GM12864 (cell line): ENCODE measurements around the gene TSPAN15.

Experiments
- DNase-seq: peaks from one replicate; pipeline ENCODE4 v3.0.0-alpha.2; 2011; ENCODE audit warnings: low read depth
- H3K4me3 ChIP-seq: 2 replicates; pipeline ENCODE4 v1.5.1; 2011; ENCODE audit warnings: mild to moderate bottlenecking, low read depth, low read length, control low read depth
- TF ChIP-seq, protein P1 (sequence below): IDR thresholded peaks from 2 replicates; pipeline ENCODE4 v1.5.1; 2011; ENCODE audit warnings: low read depth, mild to moderate bottlenecking, moderate library complexity, low read length, control low read depth, inconsistent platforms; ENCODE audit errors: missing control alignments

The TSPAN15 gene

DNA sequence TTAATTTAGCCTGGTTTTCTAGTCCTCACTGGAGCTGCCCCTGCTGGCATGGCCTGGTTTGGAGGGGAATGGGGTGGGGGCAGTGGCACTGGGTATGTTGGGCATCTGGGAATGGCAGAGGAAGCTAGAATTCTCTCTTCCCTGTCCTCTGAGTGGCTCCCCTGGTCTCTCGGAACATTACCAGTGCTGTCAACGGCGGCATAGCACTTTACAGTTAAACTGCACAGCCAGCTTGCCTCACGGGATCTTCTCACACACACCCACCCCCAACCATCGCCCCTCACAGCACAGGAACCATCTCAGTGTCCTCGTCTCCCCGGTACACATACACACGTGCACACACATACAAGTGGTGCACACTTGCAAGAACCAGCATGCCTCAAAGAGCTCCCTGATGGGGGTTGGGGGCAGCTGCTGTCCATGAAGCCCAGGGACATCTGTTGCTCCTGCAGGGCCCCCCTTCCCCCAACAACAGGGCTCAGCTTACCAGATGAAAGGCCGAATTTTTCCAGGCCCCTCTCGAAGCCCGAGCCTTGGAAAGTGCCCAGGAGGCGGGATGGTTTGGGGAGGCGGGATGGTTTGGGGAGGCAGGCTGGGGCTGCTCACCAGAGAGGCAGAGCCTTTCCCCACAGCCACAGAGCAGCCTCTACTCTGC is 41.0 kb downstream of the TSPAN15 start:
- TF ChIP-seq, protein P1, sequence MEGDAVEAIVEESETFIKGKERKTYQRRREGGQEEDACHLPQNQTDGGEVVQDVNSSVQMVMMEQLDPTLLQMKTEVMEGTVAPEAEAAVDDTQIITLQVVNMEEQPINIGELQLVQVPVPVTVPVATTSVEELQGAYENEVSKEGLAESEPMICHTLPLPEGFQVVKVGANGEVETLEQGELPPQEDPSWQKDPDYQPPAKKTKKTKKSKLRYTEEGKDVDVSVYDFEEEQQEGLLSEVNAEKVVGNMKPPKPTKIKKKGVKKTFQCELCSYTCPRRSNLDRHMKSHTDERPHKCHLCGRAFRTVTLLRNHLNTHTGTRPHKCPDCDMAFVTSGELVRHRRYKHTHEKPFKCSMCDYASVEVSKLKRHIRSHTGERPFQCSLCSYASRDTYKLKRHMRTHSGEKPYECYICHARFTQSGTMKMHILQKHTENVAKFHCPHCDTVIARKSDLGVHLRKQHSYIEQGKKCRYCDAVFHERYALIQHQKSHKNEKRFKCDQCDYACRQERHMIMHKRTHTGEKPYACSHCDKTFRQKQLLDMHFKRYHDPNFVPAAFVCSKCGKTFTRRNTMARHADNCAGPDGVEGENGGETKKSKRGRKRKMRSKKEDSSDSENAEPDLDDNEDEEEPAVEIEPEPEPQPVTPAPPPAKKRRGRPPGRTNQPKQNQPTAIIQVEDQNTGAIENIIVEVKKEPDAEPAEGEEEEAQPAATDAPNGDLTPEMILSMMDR, result no peak
- no peak overlapping the region for H3K4me3 ChIP-seq
- no peak for DNase-seq

DNA sequence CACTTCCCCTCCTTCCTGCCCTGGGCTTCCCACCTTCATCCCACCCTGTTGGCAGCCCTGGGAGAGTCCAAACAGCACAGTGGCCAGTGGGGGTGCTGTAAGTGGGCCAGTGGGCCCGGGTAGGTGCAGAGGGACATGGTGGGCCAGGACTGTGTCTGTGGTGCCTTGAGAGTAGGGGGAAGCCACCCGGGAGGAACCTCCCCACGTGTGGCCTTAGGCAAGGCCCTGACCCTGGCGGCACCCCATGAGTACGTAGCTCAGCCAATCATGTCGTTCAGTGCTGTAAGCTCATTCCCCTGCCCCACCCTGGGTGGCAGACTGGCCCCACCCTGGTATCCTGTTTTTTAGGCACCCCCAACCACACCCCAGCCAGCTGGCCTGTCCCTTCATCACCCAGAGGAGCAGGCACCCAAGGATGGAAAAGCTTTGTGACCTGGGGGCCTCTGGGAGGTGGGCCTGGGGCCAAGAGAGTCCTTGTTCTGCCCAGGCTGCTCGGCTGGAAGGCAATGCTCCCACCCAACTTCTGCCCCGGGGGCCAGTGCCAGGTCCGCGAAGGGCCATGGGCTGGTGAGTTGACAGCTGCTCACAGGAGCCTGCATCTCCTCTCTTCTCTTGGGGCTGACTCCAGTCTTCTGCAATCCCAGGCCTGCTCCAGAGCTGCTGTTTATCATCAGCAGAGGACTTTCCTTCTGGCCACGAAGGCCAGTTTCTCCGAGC is 41.6 kb downstream of the TSPAN15 start:
- TF ChIP-seq, protein P1, result no peak
- no peak overlapping the region for H3K4me3 ChIP-seq

DNA sequence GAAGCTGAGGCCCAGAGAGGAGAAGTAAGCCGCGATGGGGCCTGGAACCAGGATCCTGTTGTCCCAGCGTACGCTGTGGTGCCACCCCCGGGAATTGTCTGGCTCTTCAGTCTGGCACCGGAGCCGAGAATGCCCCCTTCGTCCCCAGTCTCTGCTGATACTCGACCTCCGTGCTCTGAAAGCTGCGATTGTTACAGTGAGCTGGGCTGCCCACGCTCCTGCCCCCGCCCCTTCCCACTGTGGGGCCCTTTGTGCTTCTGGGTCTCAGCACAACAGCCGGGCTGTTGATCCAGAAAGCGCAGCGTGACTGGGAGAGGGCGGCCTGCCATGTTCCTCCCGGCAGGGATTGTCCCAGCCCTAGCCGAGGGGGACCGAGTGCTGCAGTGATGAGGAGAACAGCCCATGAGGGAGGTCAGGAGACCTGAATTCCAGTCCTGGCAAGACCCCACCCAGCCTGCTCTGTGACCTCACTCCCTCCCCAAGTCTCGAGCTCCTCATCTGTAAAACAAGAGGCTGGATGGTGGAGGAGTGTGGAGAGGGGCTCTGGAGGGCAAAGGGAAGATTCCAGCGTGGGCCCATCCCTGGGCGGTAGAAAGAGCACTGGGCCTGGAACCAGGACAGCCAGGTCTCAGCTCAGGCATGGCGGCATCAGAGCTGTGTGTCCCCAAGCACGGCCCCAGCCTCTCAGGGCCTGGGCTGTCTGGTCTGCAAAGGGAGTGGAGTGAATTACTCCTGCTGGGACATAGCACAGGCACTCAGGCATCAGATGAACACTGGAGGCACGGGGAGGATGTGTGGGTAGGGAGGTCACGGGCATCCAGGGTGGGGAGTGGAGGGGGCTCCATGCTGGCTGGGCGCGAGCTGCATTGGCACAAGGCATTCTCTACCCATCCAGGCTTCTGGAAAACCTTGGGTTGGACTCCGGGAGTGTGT is 43.6 kb downstream of the TSPAN15 start:
- H3K4me3 ChIP-seq, result no peak overlapping the region
- TF ChIP-seq, protein P1, result no peak
- no peak for DNase-seq

More for the DNA sequence above, 41.6 kb downstream of the TSPAN15 start:
- no peak for DNase-seq

DNA sequence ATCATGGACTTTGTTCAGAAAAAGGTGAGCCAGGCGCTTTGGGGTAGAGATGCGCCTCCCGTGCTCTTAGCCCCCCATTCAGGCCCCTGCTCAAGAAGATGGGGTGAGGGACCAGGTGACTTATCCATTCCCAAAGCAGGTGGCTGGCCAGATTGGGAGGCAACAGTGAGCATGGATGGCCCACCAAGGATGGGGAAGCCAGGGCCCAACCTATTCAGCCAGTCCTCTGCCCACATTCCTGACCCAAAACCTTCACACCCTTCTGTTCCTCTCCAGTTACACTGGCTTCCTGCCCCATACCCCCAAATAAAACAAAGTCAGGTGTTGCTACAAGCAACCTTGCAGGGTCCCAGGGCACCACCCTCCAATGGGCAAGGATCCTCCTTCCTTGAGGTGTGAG is 44.4 kb downstream of the TSPAN15 start:
- TF ChIP-seq, protein P1, result no peak
- no peak overlapping the region for H3K4me3 ChIP-seq
- DNase-seq, result no peak

DNA sequence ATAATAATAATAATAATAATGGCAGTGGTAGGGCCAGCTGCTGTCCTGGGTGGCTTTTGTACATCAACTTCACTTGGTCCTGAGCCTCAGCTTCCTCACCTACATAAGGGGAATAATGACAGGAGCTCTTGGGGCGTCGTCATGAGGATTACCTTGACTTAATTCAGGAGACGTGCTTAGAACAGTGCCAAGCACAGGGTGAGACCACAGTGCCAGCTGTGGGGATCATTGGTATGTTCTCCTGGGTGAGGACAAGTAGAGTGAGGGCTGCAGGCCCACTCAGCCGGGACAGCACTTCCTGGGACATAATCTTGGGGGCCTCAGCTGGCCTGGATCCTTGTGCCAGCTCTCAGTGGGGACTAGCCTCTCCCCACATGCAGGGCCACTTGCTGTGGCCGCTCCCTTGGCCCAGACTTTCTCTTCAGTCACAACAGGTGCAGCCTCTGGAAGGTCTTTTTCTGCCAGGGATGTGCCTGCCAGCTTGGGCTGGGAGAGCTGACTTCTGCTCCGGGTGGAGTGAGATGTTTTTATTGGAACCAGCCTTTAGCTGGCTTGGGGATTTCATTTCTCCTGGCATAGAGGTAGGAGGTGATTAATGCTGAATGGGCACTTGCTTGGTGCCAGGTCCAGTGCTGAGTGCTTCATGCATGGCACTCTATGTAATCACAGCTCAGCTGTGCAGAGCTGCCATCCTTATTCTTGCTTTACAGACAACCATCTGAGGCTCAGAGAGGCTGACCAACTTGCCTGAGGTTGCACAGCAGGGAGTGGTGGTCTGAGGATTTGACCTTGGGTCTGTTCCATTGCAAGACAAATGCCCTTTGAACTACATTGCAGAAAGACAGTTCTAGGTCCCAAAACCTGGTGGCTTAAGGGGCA is 45.3 kb downstream of the TSPAN15 start:
- H3K4me3 ChIP-seq, result no peak overlapping the region
- DNase-seq, result no peak
- TF ChIP-seq, protein P1, result no peak

DNA sequence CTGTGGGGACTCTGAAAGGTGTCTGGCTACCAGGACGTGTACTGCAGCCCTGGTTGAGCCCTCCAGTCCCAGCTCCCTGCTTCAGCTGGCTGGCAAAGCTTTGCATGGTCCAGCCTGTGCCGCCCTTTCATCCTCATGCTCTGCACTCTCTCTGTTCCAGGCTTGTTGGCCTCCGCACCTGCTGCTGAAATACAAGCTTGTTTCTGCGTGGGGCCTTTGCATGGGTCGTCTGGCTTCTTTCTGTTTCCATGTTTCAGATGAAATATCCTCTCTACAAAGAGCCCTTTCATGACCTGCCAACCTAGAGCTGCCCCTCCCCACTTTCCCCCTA is 45.9 kb downstream of the TSPAN15 start:
- H3K4me3 ChIP-seq, result no peak overlapping the region
- no peak for DNase-seq
- TF ChIP-seq, protein P1, result no peak
